GM12878 (cell line): Measurements from ENCODE around the gene AIFM3. TPM values are rescaled to one million over a fixed set of nuclear protein-coding genes. Genes with fewer than 3 reads are reported as not detected.

Source experiments
- ATAC-seq: fragments of 200-7000 bp; cut with Tn5 transposase; 3 replicates; pipeline ENCODE4 v1.9.1; 2020; ENCODE audit warnings: mild to moderate bottlenecking, moderate library complexity
- BruUV-seq: library from RNA; stranded (reverse); fragments of 400-500 nt; replicated peaks from 2 replicates; lab custom pipeline; 2021; lab: Mats Ljungman, UMichigan
- CTCF ChIA-PET: fragments of 300-600 bp; sonication (Branson Sonifier 250); formaldehyde crosslinking; extraction: SDS; loops from one replicate; lab custom pipeline; 2021; ENCODE audit warnings: inconsistent platforms; lab: Yijun Ruan, JAX
- POLR2A ChIA-PET: fragments of 350-600 bp; formaldehyde crosslinking; extraction: SDS; loops from one replicate; lab custom pipeline; 2021; ENCODE audit warnings: inconsistent platforms; lab: Charles Lee
- RAD21 ChIA-PET: fragments of 300-600 bp; sonication (Branson Sonifier 250); formaldehyde crosslinking; loops from one replicate; lab custom pipeline; 2023; ENCODE audit warnings: antibody characterized with exemption; ENCODE audit not compliant: unreplicated experiment; lab: Charles Lee
- SMC1A ChIA-PET: fragments of 300-600 bp; sonication (Branson Sonifier 250); formaldehyde crosslinking; loops from one replicate; lab custom pipeline; 2023; ENCODE audit not compliant: unreplicated experiment, uncharacterized antibody; lab: Charles Lee
- DNase-seq: peaks from one replicate; pipeline ENCODE4 v3.0.0-alpha.2; 2011; ENCODE audit warnings: low read depth, low spot score
- FAIRE-seq: peaks from 3 replicates; lab custom pipeline; 2011; peaks lifted over from hg19 to GRCh38; lab: Jason Lieb, UNC
- H2AFZ ChIP-seq: 2 replicates; pipeline ENCODE4 v1.6.0; 2011; ENCODE audit warnings: low read depth, low read length, control low read depth; ENCODE audit not compliant: control insufficient read depth
- H3K27ac ChIP-seq: 2 replicates; pipeline ENCODE4 v1.5.1; 2011; ENCODE audit warnings: control low read depth; ENCODE audit not compliant: control insufficient read depth, insufficient read depth
- H3K27me3 ChIP-seq, 2 experiments: replicated peaks in 1 of 2; 2 replicates each; pipeline versions ENCODE4 v1.6.0 to v1.6.1; 2011; ENCODE audit warnings: low read length in 1 of 2; ENCODE audit not compliant: control insufficient read depth in 2 of 2, insufficient read depth in 2 of 2
- H3K36me3 ChIP-seq, 2 experiments: 2 replicates each; pipeline ENCODE4 v1.5.1; 2011; ENCODE audit warnings: low read length in 1 of 2; ENCODE audit not compliant: control insufficient read depth in 2 of 2, insufficient read depth in 2 of 2
- H3K4me1 ChIP-seq: 2 replicates; pipeline ENCODE4 v1.6.1; 2011; ENCODE audit warnings: mild to moderate bottlenecking, low read length, moderate library complexity, mixed read lengths; ENCODE audit not compliant: control insufficient read depth, insufficient read depth
- H3K4me2 ChIP-seq: 2 replicates; pipeline ENCODE4 v1.6.0; 2011; ENCODE audit warnings: control low read depth; ENCODE audit not compliant: control insufficient read depth, insufficient read depth
- H3K4me3 ChIP-seq: fragments of 200-600 bp; sonication (generic); 2 replicates; pipeline ENCODE4 v1.5.1; 2016
- H3K79me2 ChIP-seq: 2 replicates; pipeline ENCODE4 v1.6.0; 2011; ENCODE audit warnings: low read length; ENCODE audit not compliant: control insufficient read depth, insufficient read depth
- H3K9ac ChIP-seq: 2 replicates; pipeline ENCODE4 v1.8.0; 2011; ENCODE audit warnings: low read length, control low read depth, mixed read lengths; ENCODE audit not compliant: control insufficient read depth, insufficient read depth
- H3K9me3 ChIP-seq: replicated peaks from 3 replicates; pipeline ENCODE4 v1.5.1; 2011; ENCODE audit warnings: mild to moderate bottlenecking, low read length; ENCODE audit not compliant: control insufficient read depth, insufficient read depth
- H4K20me1 ChIP-seq: 2 replicates; pipeline ENCODE4 v1.6.0; 2011; ENCODE audit not compliant: control insufficient read depth, insufficient read depth
- BCLAF1 ChIP-seq: fragments of 450-650 bp; IDR thresholded peaks from 2 replicates; pipeline ENCODE4 v1.6.1; 2017; ENCODE audit warnings: antibody characterized with exemption, mild to moderate bottlenecking, moderate library complexity
- CHD1 ChIP-seq: IDR thresholded peaks from 2 replicates; pipeline ENCODE4 v1.6.1; 2012; ENCODE audit warnings: low read depth, low read length, improper control_type of control experiment
- HSF1 ChIP-seq: fragments of 150-350 bp; IDR thresholded peaks from 2 replicates; pipeline ENCODE4 v1.6.1; 2014; ENCODE audit warnings: mild to moderate bottlenecking, low read depth, low read length
- ZBTB40 ChIP-seq: fragments of 450-650 bp; IDR thresholded peaks from 2 replicates; pipeline ENCODE4 v1.6.1; 2016; ENCODE audit warnings: mild to moderate bottlenecking, moderate library complexity, borderline replicate concordance
- WGBS: methylation state at CpG from one replicate; pipeline ENCODE4 v1.1.6; 2016; ENCODE audit warnings: low lambda C conversion rate; ENCODE audit not compliant: insufficient replicate concordance, insufficient coverage; ENCODE audit errors: missing lambda C conversion rate; 5-methylcytosine and 5-hydroxymethylcytosine counted together
- in situ Hi-C: fragments of 300-500 bp; cut with MboI; formaldehyde crosslinking; loops from 9 replicates; pipeline ENCODE4 v1.14.3; 2018; ENCODE audit warnings: mixed read lengths
- intact Hi-C: fragments of 100-400 bp; cut with micrococcal nuclease; formaldehyde crosslinking; loops from one replicate; pipeline ENCODE4 v1.14.2; 2022; ENCODE audit not compliant: unreplicated experiment
- polyA plus RNA-seq, 11 experiments: library from polyadenylated mRNA; depleted of rRNA in 4 of 11; unstranded in 6 of 11; stranded (reverse) in 5 of 11; fragments of >200 nt; fragmentation: Nextera tagmentation in 4 of 11; fragmentation: Illumina TruSeq in 1 of 11; extraction: Ambion mirVana in 4 of 11; extraction: Trizol in 1 of 11; gene quantifications; 1 replicate in 1 of 11; 2 replicates in 10 of 11; pipeline versions ENCODE4 v1.2.1 to v1.2.3, GENCODE V29; 2011 to 2016; ENCODE audit warnings: inconsistent platforms in 2 of 11, missing spikeins in 2 of 11, low read depth in 1 of 11
- total RNA-seq, 4 experiments: library from RNA; depleted of rRNA in 3 of 4; stranded (reverse); fragments of >200 nt in 3 of 4; fragmentation: Illumina TruSeq in 1 of 4; extraction: Trizol in 1 of 4; gene quantifications; 2 replicates each; pipeline versions ENCODE4 v1.2.1 to v1.2.3, GENCODE V29; 2013 to 2021

The AIFM3 gene
- total and polyA plus RNA-seq, 10 of the 15 experiments (the other 5 are each of a cell fraction or from before 2014, with no cell fraction given): 0.06 to 0.34 (median 0.21) TPM; not detected in 6

- no TSS peak for BruUV-seq
- in situ Hi-C loops (no loop called here), intact Hi-C loops (no loop called here)
- TF ChIP-seq HSF1 (no peak), BCLAF1 (no peak), CHD1 (no peak), ZBTB40 (no peak)
- peaks cover 61% of the 10 kb centered on the region for H3K79me2 ChIP-seq
- no peak overlapping the region for H2AFZ ChIP-seq
- DNase-seq (no peak), FAIRE-seq (no peak), ATAC-seq (no peak)
- WGBS: 100% methylated on average over 1 of the region's 1 CpG
- RAD21 ChIA-PET: no interaction called here
- no peak overlapping the region for H3K4me3 ChIP-seq
- H3K27me3 ChIP-seq: no peaks in the 10 kb centered on the region
- SMC1A ChIA-PET: no interaction called here
- no peaks in the 10 kb centered on the region for H3K9me3 ChIP-seq
- no peak overlapping the region for H3K27ac ChIP-seq
- H4K20me1 ChIP-seq: peaks cover 2% of the 10 kb centered on the region; the same call in 1 of the 2 replicates
- CTCF ChIA-PET: no interaction called here
- no peak overlapping the region for H3K4me2 ChIP-seq
- no peaks in the 10 kb centered on the region for H3K4me1 ChIP-seq
- peaks cover 22 to 28% of the 10 kb centered on the region in 2 experiments for H3K36me3 ChIP-seq
- no peak overlapping the region for H3K9ac ChIP-seq
- POLR2A ChIA-PET: interaction anchor here (1.5 kb wide), 1 partner anchor 11 kb away, joined by 6 read pairs; no protein-coding TSS in a partner anchor
Observed at GRCh38 chr22:20946991-20947390, 20.1 kb upstream of the AIFM3 start.
